GM18520 (cell line): ENCODE data around the gene AQR.
A peak's percentile ranks its signal among the peaks of the same experiment; 100 is the strongest.
"Not testable (repeated sequence)": the region's sequence is repeated elsewhere in the genome, so short reads cannot be mapped to it uniquely, and the experiment has no call there.

Experiments
- ATAC-seq: cut with Tn5 transposase; IDR thresholded peaks from one replicate; pipeline ENCODE4 v1.9.1; 2021; ENCODE audit not compliant: unreplicated experiment

The AQR gene

GRCh38 chr15:34969340-34970097 is at the start of gene AQR:
TSS of gene AQR (minus strand) at chr15:34969742. CDS start at chr15:34969613, 129 bp downstream.
- ATAC-seq, result peak; percentile 97

GRCh38 chr15:35014241-35014640 is 44.7 kb upstream of the AQR start:
- no peak for ATAC-seq

DNA sequence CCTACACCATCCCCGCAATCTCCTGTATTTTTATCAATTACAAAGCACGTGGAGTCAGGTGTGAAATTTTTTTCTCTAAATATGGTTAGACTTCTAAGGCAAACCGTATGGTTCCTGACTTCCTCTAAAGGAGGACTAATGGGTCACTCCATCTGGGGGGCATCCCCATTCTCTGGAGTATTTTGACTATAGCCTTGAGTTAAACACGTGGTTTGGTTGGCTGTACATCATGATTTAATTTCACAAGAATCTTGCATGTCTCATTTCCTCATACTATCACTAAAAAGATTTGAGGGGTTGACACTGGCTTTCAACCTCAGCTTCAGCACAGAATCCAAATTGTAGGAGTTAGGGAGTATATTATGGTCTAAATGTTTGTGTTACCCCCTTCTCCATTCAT is 43.8 kb upstream of the AQR start:
- no peak for ATAC-seq

GRCh38 chr15:35007397-35007796 is 37.9 kb upstream of the AQR start:
- ATAC-seq, result no peak

GRCh38 chr15:35005933-35006332 is 36.4 kb upstream of the AQR start:
- ATAC-seq, result no peak

DNA sequence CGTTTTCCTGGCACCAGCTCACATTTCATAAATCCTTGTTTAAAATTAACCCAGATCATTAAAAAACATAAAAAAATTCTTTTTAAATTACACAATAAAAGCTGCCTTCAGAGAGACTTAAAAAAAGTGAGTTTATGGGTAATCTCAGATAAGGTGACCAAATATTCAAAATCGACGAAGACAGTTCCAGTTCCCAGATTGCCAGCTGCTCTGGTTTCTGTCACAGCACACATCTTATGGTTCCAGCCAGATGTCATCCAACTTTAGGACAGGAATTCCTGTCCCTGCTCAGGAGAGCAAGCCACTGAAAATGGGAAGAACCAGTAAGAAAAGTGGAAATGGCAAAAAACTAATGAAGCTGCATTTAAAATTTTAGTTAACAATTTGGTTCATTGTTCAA is 34.4 kb upstream of the AQR start:
- ATAC-seq, result no peak

DNA sequence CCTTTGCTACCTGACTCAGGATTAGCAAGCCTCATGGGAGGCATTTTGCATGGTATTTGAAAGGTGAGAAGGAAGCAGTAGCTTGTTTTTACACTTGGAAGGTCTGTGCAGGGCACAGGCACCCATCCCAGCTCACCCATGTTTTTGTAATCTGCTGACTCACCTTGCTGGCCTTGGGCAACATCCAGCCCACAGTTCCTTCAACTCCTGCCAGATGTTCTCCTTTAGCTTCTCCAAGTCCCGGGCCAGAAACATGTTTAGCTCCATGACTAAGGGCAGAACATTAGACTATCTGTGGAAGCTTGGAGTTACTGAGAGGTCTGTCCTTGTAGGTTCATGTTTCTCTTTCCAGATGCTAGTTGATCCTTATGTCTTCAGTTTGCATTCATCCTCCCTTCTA is 31.0 kb upstream of the AQR start:
- no peak for ATAC-seq

DNA sequence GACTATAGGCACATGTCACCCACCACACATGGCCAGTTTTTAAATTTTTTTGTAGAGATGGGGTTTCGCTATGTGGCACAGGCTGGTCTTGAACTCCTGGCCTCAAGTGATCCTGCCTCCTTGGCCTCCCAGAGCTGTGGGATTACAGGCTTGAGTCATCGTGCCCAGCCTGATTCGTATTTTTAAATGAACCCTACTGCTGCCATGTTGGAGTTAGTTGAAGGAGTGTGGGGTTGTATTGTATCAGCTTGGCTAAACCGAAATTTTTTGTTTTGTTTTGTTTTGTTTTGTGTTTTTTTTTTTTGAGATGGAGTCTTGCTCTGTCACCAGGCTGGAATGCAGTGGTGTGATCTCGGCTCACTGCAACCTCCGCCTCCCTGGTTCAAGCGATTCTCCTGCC is 30.4 kb upstream of the AQR start:
- ATAC-seq, result no peak

DNA sequence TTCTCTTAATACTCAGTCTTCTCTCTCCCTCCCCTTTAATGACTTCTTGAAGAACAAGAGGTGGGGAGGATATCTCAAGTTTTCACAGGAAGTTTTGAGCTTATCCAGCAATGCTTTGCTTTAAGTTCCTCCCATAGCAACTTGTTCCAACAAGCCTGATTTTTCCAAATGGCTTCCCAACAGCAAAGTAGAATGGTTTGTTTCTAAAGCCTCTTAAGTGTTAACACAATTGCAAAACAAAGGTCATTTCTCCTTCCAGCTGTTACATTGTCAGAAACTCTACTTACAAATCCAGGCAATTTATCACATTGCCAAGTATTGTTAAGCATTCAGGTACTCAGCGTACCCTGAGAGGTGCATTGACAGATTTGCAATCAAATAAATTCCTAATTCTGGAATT is 25.4 kb upstream of the AQR start:
- ATAC-seq, result no peak

- peak; percentile 89 for ATAC-seq
Observed at GRCh38 chr15:34993877-34994276, 24.3 kb upstream of the AQR start.

DNA sequence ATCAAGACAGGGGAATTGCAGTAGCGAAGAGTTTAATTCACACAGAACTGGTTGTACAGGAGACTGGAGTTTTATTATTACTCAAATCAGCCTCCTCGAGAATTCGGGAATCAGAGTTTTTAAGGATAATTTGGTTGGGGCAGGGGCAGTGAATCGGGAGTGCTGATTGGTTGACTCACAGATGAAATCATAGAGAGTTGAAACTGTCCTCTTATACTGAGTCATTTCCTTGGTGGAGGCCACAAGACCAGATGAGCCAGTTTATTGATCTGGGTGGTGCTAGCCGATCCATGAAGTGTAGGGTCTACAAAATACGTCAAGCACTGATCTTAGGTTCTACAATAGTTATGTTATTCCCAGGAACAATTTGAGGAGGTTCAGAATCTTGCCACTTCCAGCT is 23.9 kb upstream of the AQR start:
- no peak for ATAC-seq

DNA sequence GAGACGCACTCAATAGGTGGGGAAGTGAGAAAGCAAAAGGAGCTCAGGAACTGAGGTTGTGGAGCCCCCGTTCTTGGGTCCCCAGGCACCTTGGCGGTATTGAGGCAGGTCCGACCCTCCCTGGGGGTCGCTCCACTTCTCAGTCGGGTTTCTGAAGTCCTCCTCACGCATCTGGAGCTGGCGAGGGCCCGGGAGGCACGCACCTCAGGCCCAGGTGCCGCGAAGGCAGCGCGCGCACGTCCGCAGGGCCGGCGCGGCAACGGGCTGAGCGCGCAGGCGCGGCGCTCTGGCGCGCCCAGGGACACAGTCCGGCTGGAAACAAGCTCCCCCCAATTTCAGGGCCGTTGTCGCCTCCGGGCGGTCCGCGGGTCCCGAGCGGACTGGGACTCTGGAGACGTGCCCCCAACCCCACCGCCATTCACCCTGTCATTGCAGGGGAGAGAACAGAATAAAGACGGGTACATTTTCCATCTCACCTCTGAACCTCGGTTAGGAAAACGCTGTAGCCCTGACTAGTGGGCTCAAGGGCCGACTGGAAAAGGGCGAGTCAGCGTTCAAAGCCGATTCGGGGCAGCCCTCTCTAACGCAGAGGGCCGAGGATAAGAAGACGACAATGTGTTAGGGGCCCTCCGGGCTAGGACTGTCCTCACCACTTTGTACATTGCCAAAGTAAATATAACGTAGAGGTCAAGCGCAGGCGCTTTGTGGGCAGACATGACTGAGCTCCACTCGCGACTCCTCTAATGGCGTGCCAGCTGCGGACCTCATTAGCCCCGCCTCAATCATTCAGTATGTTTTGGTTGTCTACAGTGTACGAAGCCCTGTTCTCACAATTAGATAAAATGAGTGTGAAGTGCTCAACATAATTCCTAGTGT is 18.7 kb upstream of the AQR start, which contains the start of gene ZNF770:
Gene ZNF770 (minus strand): TSS at position 261 of the 876 bp plus-strand sequence. CDS start 4,853 bp downstream, outside the sequence.
- peak; percentile 69 for ATAC-seq

DNA sequence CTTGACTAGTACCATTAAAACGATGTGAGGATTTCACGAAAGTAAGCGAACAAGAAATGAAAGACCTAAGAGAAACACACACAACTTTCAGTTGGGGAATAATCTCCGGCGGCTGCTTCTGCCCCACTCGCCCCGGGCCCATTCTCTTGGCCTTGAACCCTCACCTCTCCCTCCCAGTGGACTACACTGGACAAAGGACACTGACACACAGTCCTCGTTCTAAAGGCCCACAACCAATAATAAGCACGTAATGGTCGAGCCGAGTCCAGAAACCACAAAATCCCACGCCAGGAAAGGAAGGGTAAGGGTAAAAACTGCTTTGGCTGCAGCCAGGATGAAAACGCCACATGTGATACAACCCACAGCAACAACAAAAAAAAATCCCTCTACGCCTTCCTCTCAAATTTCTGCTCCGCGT is 18.1 kb upstream of the AQR start:
- ATAC-seq, result no peak

DNA sequence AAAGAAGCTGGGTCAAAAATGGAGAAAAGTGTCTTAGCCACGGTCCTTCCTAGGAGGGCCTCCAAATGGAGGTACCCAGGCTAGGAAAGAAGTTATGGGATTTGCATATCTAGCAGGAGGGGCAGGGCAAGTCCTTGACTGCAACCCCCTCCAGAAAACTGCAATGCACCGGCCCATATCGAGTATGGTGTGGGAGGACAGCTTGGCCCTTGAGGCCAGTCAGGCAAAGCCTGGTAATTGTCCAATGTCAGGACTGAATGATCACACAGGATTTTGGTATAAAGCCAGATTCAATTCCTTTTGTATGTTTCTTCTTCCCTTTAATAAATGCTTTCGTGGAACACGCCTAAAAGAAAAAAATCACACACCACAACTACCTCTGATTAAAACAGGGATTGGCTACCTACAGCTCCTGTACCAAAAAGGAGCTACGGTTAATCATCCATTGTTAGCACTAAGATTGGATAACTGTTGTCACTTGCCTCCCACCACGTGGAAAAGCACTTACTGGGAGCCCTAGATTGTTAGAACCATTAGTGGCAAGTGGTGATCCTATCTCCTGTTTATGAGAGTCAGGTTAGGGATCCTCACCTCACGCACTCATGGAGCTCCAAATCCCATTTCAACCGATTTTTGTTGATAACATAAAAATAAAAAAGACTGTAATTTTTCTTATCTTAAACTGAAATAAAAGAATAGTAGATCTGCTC is 17.4 kb upstream of the AQR start:
- no peak for ATAC-seq

DNA sequence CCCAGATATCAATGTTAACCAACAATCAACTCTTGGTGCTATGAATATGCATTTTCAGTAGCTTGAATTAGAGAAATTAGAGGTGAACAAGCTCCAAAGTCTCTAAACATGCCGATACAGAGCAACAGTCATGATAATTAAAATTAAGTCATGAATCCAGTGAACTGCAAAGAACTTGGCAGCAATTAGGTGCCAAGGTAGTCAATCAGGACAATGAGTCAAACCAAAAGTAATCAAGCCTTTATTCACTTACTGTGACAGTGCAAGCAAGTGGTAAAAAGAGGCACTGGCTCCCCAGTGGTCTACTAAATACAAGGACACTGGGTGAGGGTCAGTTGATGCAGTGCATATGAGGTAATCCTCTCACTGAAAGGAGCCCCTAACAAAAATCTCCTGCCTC is 16.8 kb upstream of the AQR start:
- no peak for ATAC-seq

GRCh38 chr15:34984889-34985630 is 15.5 kb upstream of the AQR start:
- ATAC-seq, result no peak

DNA sequence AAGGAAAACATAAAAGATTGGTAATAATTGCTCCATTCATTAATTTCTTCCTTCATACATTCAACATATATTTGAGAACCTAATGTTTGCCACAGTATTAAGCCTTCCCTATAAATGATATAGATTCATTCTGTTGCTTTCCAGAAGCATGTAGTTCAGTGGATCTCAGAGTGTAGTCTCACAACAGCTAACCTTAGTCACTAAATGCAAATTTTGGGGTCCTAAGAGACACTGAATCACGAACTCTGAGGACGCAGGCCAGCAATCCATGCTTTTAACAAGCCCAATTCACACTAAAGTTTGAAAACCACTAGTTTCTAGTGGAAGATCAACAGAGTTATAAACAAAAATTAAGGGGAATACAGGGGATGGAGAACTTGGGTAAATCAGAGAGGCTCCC is 7.2 kb upstream of the AQR start:
- no peak for ATAC-seq

- no peak for ATAC-seq
Observed at GRCh38 chr15:34976073-34976472, 6.5 kb upstream of the AQR start.

DNA sequence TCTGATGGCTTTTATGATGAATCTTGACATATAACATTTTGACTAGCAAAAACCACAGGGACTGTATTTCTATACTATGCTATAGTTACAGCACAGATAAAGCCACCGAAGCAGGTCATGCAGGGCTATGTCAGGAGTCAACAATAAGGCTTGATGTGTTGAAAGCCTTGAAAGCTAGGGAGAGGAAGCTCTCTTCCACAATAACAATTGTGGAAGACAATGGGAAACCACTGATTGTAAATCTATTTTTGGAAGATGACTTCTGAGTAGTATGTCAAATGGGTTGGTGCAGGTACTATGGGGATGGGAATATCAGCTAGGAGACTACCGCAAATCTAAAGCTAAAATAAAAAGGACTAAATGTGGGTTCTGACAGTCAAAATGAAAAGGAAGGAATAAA is 4.0 kb upstream of the AQR start:
- ATAC-seq, result no peak

GRCh38 chr15:34970098-34970643 is 629 bp upstream of the AQR start:
- ATAC-seq, result not testable (repeated sequence)
